ENCODE data around the gene SLC9A3. TPM values are rescaled to one million over a fixed set of nuclear protein-coding genes. Genes with fewer than 3 reads are reported as not detected.

Gene SLC9A3
- total RNA-seq (2014; rRNA removed; shearing (Covaris generic); ENCODE audit: low replicate concordance): 2.9 and 3.6 TPM in 2 replicates

- Histone ChIP-seq H3K36me3 (no peaks in the 10 kb centered on the region), H3K27me3 (peaks cover 52% of the 10 kb centered on the region), H3K9me3 (no peaks in the 10 kb centered on the region), H3K4me3 (no peak within 1 kb of the TSS)
- no peak for DNase-seq
Observed at GRCh38 chr5:524234-524972, at the start of gene SLC9A3. Gene SLC9A3, minus strand, starts transcription at chr5:524449.

GRCh38 chr5:573976-574375 lies 49.7 kb upstream of the SLC9A3 start:
- H3K9me3 ChIP-seq: peaks cover 12% of the 10 kb centered on the region; the same call in 1 of the 2 replicates
- DNase-seq: no peak
- no peak overlapping the region for H3K4me3 ChIP-seq
- H3K27me3 ChIP-seq: peaks cover 9% of the 10 kb centered on the region; the same call in 1 of the 2 replicates
- no peaks in the 10 kb centered on the region for H3K36me3 ChIP-seq

GRCh38 chr5:573206-573605 lies 49.0 kb upstream of the SLC9A3 start:
- peaks cover 3% of the 10 kb centered on the region; the same call in 1 of the 2 replicates for H3K27me3 ChIP-seq
- no peaks in the 10 kb centered on the region for H3K36me3 ChIP-seq
- H3K4me3 ChIP-seq: no peak overlapping the region
- DNase-seq: no peak
- H3K9me3 ChIP-seq: peaks cover 9% of the 10 kb centered on the region; the same call in 1 of the 2 replicates

- Histone ChIP-seq H3K36me3 (no peaks in the 10 kb centered on the region), H3K27me3 (peaks cover 3% of the 10 kb centered on the region; the same call in 1 of the 2 replicates), H3K9me3 (peaks cover 6% of the 10 kb centered on the region; the same call in 1 of the 2 replicates), H3K4me3 (no peak overlapping the region)
- DNase-seq: no peak
Observed at GRCh38 chr5:572398-573019, 48.3 kb upstream of the SLC9A3 start.

- H3K27me3 ChIP-seq: no peaks in the 10 kb centered on the region; the same call in 1 of the 2 replicates
- no peak for DNase-seq
- no peak overlapping the region for H3K4me3 ChIP-seq
- H3K36me3 ChIP-seq: no peaks in the 10 kb centered on the region
- H3K9me3 ChIP-seq: peaks cover 2% of the 10 kb centered on the region
Observed at GRCh38 chr5:571791-572190, 47.5 kb upstream of the SLC9A3 start.

GRCh38 chr5:570886-571285 lies 46.6 kb upstream of the SLC9A3 start:
- Histone ChIP-seq H3K9me3 (peaks cover 10% of the 10 kb centered on the region), H3K4me3 (no peak overlapping the region), H3K36me3 (no peaks in the 10 kb centered on the region), H3K27me3 (no peaks in the 10 kb centered on the region; the same call in 1 of the 2 replicates)
- no peak for DNase-seq

GRCh38 chr5:570446-570845 lies 46.2 kb upstream of the SLC9A3 start:
- no peak for DNase-seq
- Histone ChIP-seq H3K27me3 (no peaks in the 10 kb centered on the region; the same call in 1 of the 2 replicates), H3K9me3 (peaks cover 10% of the 10 kb centered on the region), H3K4me3 (no peak overlapping the region), H3K36me3 (no peaks in the 10 kb centered on the region)

GRCh38 chr5:569868-570361 lies 45.7 kb upstream of the SLC9A3 start:
- DNase-seq: no peak
- peaks cover 10% of the 10 kb centered on the region for H3K9me3 ChIP-seq
- no peaks in the 10 kb centered on the region for H3K27me3 ChIP-seq
- no peak overlapping the region for H3K4me3 ChIP-seq
- no peaks in the 10 kb centered on the region for H3K36me3 ChIP-seq

GRCh38 chr5:569358-569867 lies 45.2 kb upstream of the SLC9A3 start:
- DNase-seq: no peak
- H3K4me3 ChIP-seq: no peak overlapping the region
- no peaks in the 10 kb centered on the region for H3K36me3 ChIP-seq
- no peaks in the 10 kb centered on the region for H3K27me3 ChIP-seq
- peaks cover 10% of the 10 kb centered on the region for H3K9me3 ChIP-seq

- Histone ChIP-seq H3K9me3 (peaks cover 10% of the 10 kb centered on the region), H3K36me3 (no peaks in the 10 kb centered on the region), H3K27me3 (no peaks in the 10 kb centered on the region), H3K4me3 (no peak overlapping the region)
- no peak for DNase-seq
Observed at GRCh38 chr5:568809-569208, 44.6 kb upstream of the SLC9A3 start.

GRCh38 chr5:568061-568781 lies 44.0 kb upstream of the SLC9A3 start:
- Histone ChIP-seq H3K27me3 (no peaks in the 10 kb centered on the region), H3K4me3 (no peak overlapping the region), H3K36me3 (no peaks in the 10 kb centered on the region), H3K9me3 (peaks cover 10% of the 10 kb centered on the region)
- DNase-seq: no peak

- Histone ChIP-seq H3K4me3 (no peak overlapping the region), H3K27me3 (no peaks in the 10 kb centered on the region), H3K9me3 (peaks cover 10% of the 10 kb centered on the region), H3K36me3 (no peaks in the 10 kb centered on the region)
- no peak for DNase-seq
Observed at GRCh38 chr5:567664-568060, 43.4 kb upstream of the SLC9A3 start.

- no peak overlapping the region for H3K4me3 ChIP-seq
- H3K27me3 ChIP-seq: no peaks in the 10 kb centered on the region
- H3K36me3 ChIP-seq: no peaks in the 10 kb centered on the region
- no peak for DNase-seq
- peaks cover 10% of the 10 kb centered on the region for H3K9me3 ChIP-seq
Observed at GRCh38 chr5:566636-567309, 42.5 kb upstream of the SLC9A3 start.

GRCh38 chr5:565782-566440 lies 41.7 kb upstream of the SLC9A3 start:
- DNase-seq: no peak
- H3K4me3 ChIP-seq: no peak overlapping the region
- no peaks in the 10 kb centered on the region for H3K36me3 ChIP-seq
- no peaks in the 10 kb centered on the region for H3K27me3 ChIP-seq
- peaks cover 10% of the 10 kb centered on the region for H3K9me3 ChIP-seq

- DNase-seq: no peak
Observed at GRCh38 chr5:561408-561807, 37.2 kb upstream of the SLC9A3 start.

GRCh38 chr5:560792-561166 lies 36.5 kb upstream of the SLC9A3 start:
- DNase-seq: no peak
- no peaks in the 10 kb centered on the region for H3K27me3 ChIP-seq
- no peaks in the 10 kb centered on the region for H3K36me3 ChIP-seq
- H3K4me3 ChIP-seq: no peak overlapping the region
- no peaks in the 10 kb centered on the region for H3K9me3 ChIP-seq

More at GRCh38 chr5:561408-561807, 37.2 kb upstream of the SLC9A3 start:
- no peak overlapping the region for H3K4me3 ChIP-seq
- peaks cover 4% of the 10 kb centered on the region for H3K9me3 ChIP-seq
- H3K36me3 ChIP-seq: no peaks in the 10 kb centered on the region
- H3K27me3 ChIP-seq: no peaks in the 10 kb centered on the region
